ENCODE results near the gene SRGAP1.

Gene SRGAP1

GRCh38 chr12:64090047-64090446, 245.5 kb downstream of the SRGAP1 start:
- no peak overlapping the region for H3K27ac ChIP-seq (ENCODE audit: low read depth, low read length, poor library complexity, severe bottlenecking)
- H3K9me3 ChIP-seq (ENCODE audit: low read length), result no peaks in the 10 kb centered on the region
- H3K9ac ChIP-seq (ENCODE audit: low read length), result no peak overlapping the region
- TF ChIP-seq CTCF (IDR thresholded peaks at IDR 0.05; ENCODE audit: low read length) (no peak), EZH2 (IDR thresholded peaks at IDR 0.05; ENCODE audit: borderline replicate concordance, low read length) (no peak)
- H3F3A ChIP-seq (ENCODE audit: insufficient read depth, low read length), result no peaks in the 10 kb centered on the region
- no peak overlapping the region for H3K4me2 ChIP-seq (ENCODE audit: low read length)
- no peaks in the 10 kb centered on the region for H3K79me2 ChIP-seq (ENCODE audit: insufficient read depth, low read length)
- no peak overlapping the region for H2AFZ ChIP-seq (ENCODE audit: low read length)
- no peaks in the 10 kb centered on the region for H3K9me2 ChIP-seq (ENCODE audit: low read depth, low read length)
- no peak overlapping the region for H3K4me3 ChIP-seq (ENCODE audit: low read depth, low read length, poor library complexity, severe bottlenecking)
- no peaks in the 10 kb centered on the region for H4K20me1 ChIP-seq (ENCODE audit: insufficient read depth, low read length)
- no peaks in the 10 kb centered on the region for H3K4me1 ChIP-seq (ENCODE audit: insufficient read depth, low read length, severe bottlenecking)
- no peaks in the 10 kb centered on the region for H3K36me3 ChIP-seq (ENCODE audit: insufficient read depth, low read length)
- H3K27me3 ChIP-seq (ENCODE audit: insufficient read depth, low read length), result no peaks in the 10 kb centered on the region

- H3K9me2 ChIP-seq (ENCODE audit: low read depth, low read length), result no peaks in the 10 kb centered on the region
- no peaks in the 10 kb centered on the region for H3K79me2 ChIP-seq (ENCODE audit: insufficient read depth, low read length)
- no peak overlapping the region for H3K4me2 ChIP-seq (ENCODE audit: low read length)
- TF ChIP-seq EZH2 (IDR thresholded peaks at IDR 0.05; ENCODE audit: borderline replicate concordance, low read length) (no peak), CTCF (IDR thresholded peaks at IDR 0.05; ENCODE audit: low read length) (no peak)
- no peaks in the 10 kb centered on the region for H3F3A ChIP-seq (ENCODE audit: insufficient read depth, low read length)
- H3K36me3 ChIP-seq (ENCODE audit: insufficient read depth, low read length), result no peaks in the 10 kb centered on the region
- no peak overlapping the region for H3K4me3 ChIP-seq (ENCODE audit: low read depth, low read length, poor library complexity, severe bottlenecking)
- no peak overlapping the region for H2AFZ ChIP-seq (ENCODE audit: low read length)
- no peaks in the 10 kb centered on the region for H3K9me3 ChIP-seq (ENCODE audit: low read length)
- H3K4me1 ChIP-seq (ENCODE audit: insufficient read depth, low read length, severe bottlenecking), result no peaks in the 10 kb centered on the region
- H3K9ac ChIP-seq (ENCODE audit: low read length), result no peak overlapping the region
- H4K20me1 ChIP-seq (ENCODE audit: insufficient read depth, low read length), result no peaks in the 10 kb centered on the region
- H3K27me3 ChIP-seq (ENCODE audit: insufficient read depth, low read length), result no peaks in the 10 kb centered on the region
- H3K27ac ChIP-seq (ENCODE audit: low read depth, low read length, poor library complexity, severe bottlenecking), result no peak overlapping the region
These were observed 246.7 kb downstream of the SRGAP1 start for GRCh38 chr12:64091186-64091585.

- Histone ChIP-seq H3K9ac (ENCODE audit: low read length) (no peak overlapping the region), H3K4me3 (ENCODE audit: low read depth, low read length, poor library complexity, severe bottlenecking) (no peak overlapping the region), H3K4me2 (ENCODE audit: low read length) (no peak overlapping the region), H3K79me2 (ENCODE audit: insufficient read depth, low read length) (no peaks in the 10 kb centered on the region), H2AFZ (ENCODE audit: low read length) (no peak overlapping the region), H3F3A (ENCODE audit: insufficient read depth, low read length) (no peaks in the 10 kb centered on the region), H3K4me1 (ENCODE audit: insufficient read depth, low read length, severe bottlenecking) (no peaks in the 10 kb centered on the region), H3K36me3 (ENCODE audit: insufficient read depth, low read length) (no peaks in the 10 kb centered on the region), H3K27ac (ENCODE audit: low read depth, low read length, poor library complexity, severe bottlenecking) (no peak overlapping the region), H4K20me1 (ENCODE audit: insufficient read depth, low read length) (no peaks in the 10 kb centered on the region), H3K9me2 (ENCODE audit: low read depth, low read length) (no peaks in the 10 kb centered on the region), H3K9me3 (ENCODE audit: low read length) (no peaks in the 10 kb centered on the region), H3K27me3 (ENCODE audit: insufficient read depth, low read length) (no peaks in the 10 kb centered on the region)
- no peak for TF ChIP-seq EZH2 (IDR thresholded peaks at IDR 0.05; ENCODE audit: borderline replicate concordance, low read length)
- no peak for TF ChIP-seq CTCF (IDR thresholded peaks at IDR 0.05; ENCODE audit: low read length)
These were observed 248.2 kb downstream of the SRGAP1 start for GRCh38 chr12:64092507-64093196.

Measured in OCI-LY1 (cell line).